Ovary (tissue), 3 donors: ENCODE measurements around the gene TBC1D14.

ENCODE experiments used
- POLR2A ChIP-seq: fragments of 450-650 bp; IDR thresholded peaks from one replicate; pipeline ENCODE4 v1.6.1; 2017; ENCODE audit warnings: antibody characterized with exemption, mild to moderate bottlenecking, moderate library complexity
- TF ChIP-seq, protein P1 (sequence below), 3 donors: fragments of 450-650 bp in 2 of 3; fragments of 200-600 bp in 1 of 3; IDR thresholded peaks; one replicate each; pipeline versions ENCODE4 v1.5.1 to v1.8.0; 2016 to 2022; ENCODE audit warnings: antibody characterized with exemption in 3 of 3, mild to moderate bottlenecking in 1 of 3
- donor health status: DM: no; HTN: no; CAD: no.

DNA sequence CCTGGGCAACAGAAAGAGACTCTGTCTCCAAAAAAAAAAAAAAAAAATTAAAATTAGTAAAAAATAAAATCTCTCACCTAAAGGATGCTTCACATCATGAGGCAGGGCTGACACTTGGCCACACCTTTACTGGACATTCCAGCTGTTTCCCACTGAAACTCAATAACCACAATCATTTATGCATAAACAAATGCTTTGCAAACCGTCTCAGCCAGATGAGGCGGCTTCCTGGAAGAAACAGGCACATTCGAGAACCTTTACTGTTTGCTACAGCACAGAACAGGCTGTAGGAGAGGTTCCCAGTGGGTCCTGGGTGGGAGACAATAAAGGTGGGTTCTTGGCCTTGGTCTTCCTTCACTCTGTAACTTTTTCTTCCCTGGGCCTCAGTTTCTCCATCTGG, 10.9 kb upstream of the TBC1D14 start:
- TF ChIP-seq, protein P1, sequence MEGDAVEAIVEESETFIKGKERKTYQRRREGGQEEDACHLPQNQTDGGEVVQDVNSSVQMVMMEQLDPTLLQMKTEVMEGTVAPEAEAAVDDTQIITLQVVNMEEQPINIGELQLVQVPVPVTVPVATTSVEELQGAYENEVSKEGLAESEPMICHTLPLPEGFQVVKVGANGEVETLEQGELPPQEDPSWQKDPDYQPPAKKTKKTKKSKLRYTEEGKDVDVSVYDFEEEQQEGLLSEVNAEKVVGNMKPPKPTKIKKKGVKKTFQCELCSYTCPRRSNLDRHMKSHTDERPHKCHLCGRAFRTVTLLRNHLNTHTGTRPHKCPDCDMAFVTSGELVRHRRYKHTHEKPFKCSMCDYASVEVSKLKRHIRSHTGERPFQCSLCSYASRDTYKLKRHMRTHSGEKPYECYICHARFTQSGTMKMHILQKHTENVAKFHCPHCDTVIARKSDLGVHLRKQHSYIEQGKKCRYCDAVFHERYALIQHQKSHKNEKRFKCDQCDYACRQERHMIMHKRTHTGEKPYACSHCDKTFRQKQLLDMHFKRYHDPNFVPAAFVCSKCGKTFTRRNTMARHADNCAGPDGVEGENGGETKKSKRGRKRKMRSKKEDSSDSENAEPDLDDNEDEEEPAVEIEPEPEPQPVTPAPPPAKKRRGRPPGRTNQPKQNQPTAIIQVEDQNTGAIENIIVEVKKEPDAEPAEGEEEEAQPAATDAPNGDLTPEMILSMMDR (IDR thresholded peaks at IDR 0.05): no peak
- TF ChIP-seq POLR2A: no peak
